ENCODE data around the gene TCOF1. TPM values are rescaled to one million over a fixed set of nuclear protein-coding genes. Genes with fewer than 3 reads are reported as not detected.

The TCOF1 gene
- polyA plus RNA-seq, 1 donor (not counting 4 experiments of a cell fraction or from before 2014, with no cell fraction given), result 13.6 TPM

GRCh38 chr5:150406723-150407095 lies 49.2 kb downstream of the TCOF1 start:
- Histone ChIP-seq H3K36me3 (ENCODE audit: control insufficient read depth in 2 of 2, extremely low read depth in 1 of 2, insufficient read depth in 2 of 2, low read length in 2 of 2) (no peaks in the 10 kb centered on the region), H3K9me3 (ENCODE audit: control insufficient read depth, low read depth, low read length) (no peaks in the 10 kb centered on the region), H3K79me2 (ENCODE audit: control insufficient read depth, insufficient read depth, low read length) (no peaks in the 10 kb centered on the region), H2AFZ (ENCODE audit: control insufficient read depth, low read length) (no peak overlapping the region), H3K4me3 (ENCODE audit: control insufficient read depth in 2 of 3, extremely low read depth in 1 of 3, insufficient read depth in 2 of 3, low read depth in 1 of 3, low read length in 3 of 3) (no peak overlapping the region), H4K20me1 (ENCODE audit: control insufficient read depth, extremely low read depth, insufficient read depth, low read length) (no peaks in the 10 kb centered on the region), H3K9ac (ENCODE audit: control insufficient read depth, extremely low read depth, insufficient read depth, low read length) (no peak overlapping the region), H3K27me3 (ENCODE audit: control insufficient read depth, extremely low read depth, insufficient read depth, low read length) (no peaks in the 10 kb centered on the region), H3K4me2 (ENCODE audit: control insufficient read depth, extremely low read depth, insufficient read depth, low read depth, low read length) (no peak overlapping the region), H3K9me1 (ENCODE audit: control insufficient read depth, extremely low read depth, insufficient read depth, low read length) (no peaks in the 10 kb centered on the region), H3K27ac (ENCODE audit: control insufficient read depth, insufficient read depth, low read length) (no peak overlapping the region), H3K4me1 (ENCODE audit: control insufficient read depth, extremely low read depth, insufficient read depth, low read length) (no peaks in the 10 kb centered on the region)
- no peak for TF ChIP-seq CTCF (optimal IDR thresholded peaks at IDR 0.05 in 1 of 3, IDR thresholded peaks at IDR 0.05 in 1 of 3, conservative IDR thresholded peaks at IDR 0.05 in 1 of 3; ENCODE audit: extremely low read depth in 1 of 3, insufficient read depth in 2 of 3, low read length in 3 of 3)
- dilution Hi-C loops (cut with MboI; ENCODE audit: extremely low pct_ligation_motif_present, low sequenced_read_pairs), result no loop called here
- FAIRE-seq (no peak), DNase-seq (ENCODE audit: low read depth, low spot score) (no peak)

- H3K9me3 ChIP-seq (ENCODE audit: control insufficient read depth, low read depth, low read length), result no peaks in the 10 kb centered on the region
- H3K36me3 ChIP-seq (ENCODE audit: control insufficient read depth in 2 of 2, extremely low read depth in 1 of 2, insufficient read depth in 2 of 2, low read length in 2 of 2), result no peaks in the 10 kb centered on the region
- FAIRE-seq, result no peak
These were observed 49.7 kb downstream of the TCOF1 start for GRCh38 chr5:150407096-150407720.

More at GRCh38 chr5:150407096-150407720, 49.7 kb downstream of the TCOF1 start:
- Histone ChIP-seq H3K9ac (ENCODE audit: control insufficient read depth, extremely low read depth, insufficient read depth, low read length) (no peak overlapping the region), H2AFZ (ENCODE audit: control insufficient read depth, low read length) (no peak overlapping the region), H3K4me2 (ENCODE audit: control insufficient read depth, extremely low read depth, insufficient read depth, low read depth, low read length) (no peak overlapping the region), H3K27me3 (ENCODE audit: control insufficient read depth, extremely low read depth, insufficient read depth, low read length) (no peaks in the 10 kb centered on the region), H3K4me1 (ENCODE audit: control insufficient read depth, extremely low read depth, insufficient read depth, low read length) (no peaks in the 10 kb centered on the region), H4K20me1 (ENCODE audit: control insufficient read depth, extremely low read depth, insufficient read depth, low read length) (no peaks in the 10 kb centered on the region), H3K79me2 (ENCODE audit: control insufficient read depth, insufficient read depth, low read length) (no peaks in the 10 kb centered on the region), H3K27ac (ENCODE audit: control insufficient read depth, insufficient read depth, low read length) (no peak overlapping the region), H3K4me3 (ENCODE audit: control insufficient read depth in 2 of 3, extremely low read depth in 1 of 3, insufficient read depth in 2 of 3, low read depth in 1 of 3, low read length in 3 of 3) (no peak overlapping the region), H3K9me1 (ENCODE audit: control insufficient read depth, extremely low read depth, insufficient read depth, low read length) (no peaks in the 10 kb centered on the region)
- no peak for DNase-seq (ENCODE audit: low read depth, low spot score)
- dilution Hi-C loops (cut with MboI; ENCODE audit: extremely low pct_ligation_motif_present, low sequenced_read_pairs), result no loop called here
- no peak for TF ChIP-seq CTCF (optimal IDR thresholded peaks at IDR 0.05 in 1 of 3, IDR thresholded peaks at IDR 0.05 in 1 of 3, conservative IDR thresholded peaks at IDR 0.05 in 1 of 3; ENCODE audit: extremely low read depth in 1 of 3, insufficient read depth in 2 of 3, low read length in 3 of 3)

Data from keratinocyte (primary cell).